HUES48 (cell line): Measurements from ENCODE around the gene LDB2.

ENCODE experiments used
- H3K27ac ChIP-seq: one replicate; pipeline ENCODE4 v1.7.0; 2013; ENCODE audit warnings: low read depth, low read length, inconsistent platforms
- H3K27me3 ChIP-seq: 2 replicates; pipeline ENCODE4 v1.6.1; 2013; ENCODE audit warnings: mild to moderate bottlenecking, low read length; ENCODE audit not compliant: control insufficient read depth, insufficient read depth
- H3K36me3 ChIP-seq: 2 replicates; pipeline ENCODE4 v1.6.1; 2013; ENCODE audit warnings: low read length; ENCODE audit not compliant: control insufficient read depth, insufficient read depth
- H3K4me1 ChIP-seq: 2 replicates; pipeline ENCODE4 v1.6.1; 2013; ENCODE audit warnings: mild to moderate bottlenecking, low read length; ENCODE audit not compliant: control insufficient read depth, insufficient read depth
- H3K4me3 ChIP-seq: 2 replicates; pipeline ENCODE4 v1.5.1; 2013; ENCODE audit warnings: mild to moderate bottlenecking, low read depth, low read length
- H3K9ac ChIP-seq: 2 replicates; pipeline ENCODE4 v1.6.1; 2013; ENCODE audit warnings: mild to moderate bottlenecking, low read depth, low read length, moderate library complexity
- H3K9me3 ChIP-seq: 2 replicates; pipeline ENCODE4 v1.6.1; 2013; ENCODE audit warnings: low read length; ENCODE audit not compliant: control insufficient read depth, insufficient read depth

LDB2 gene

GRCh38 chr4:16912896-16913295 lies 14.5 kb upstream of the LDB2 start:
- no peaks in the 10 kb centered on the region for H3K9me3 ChIP-seq
- H3K4me3 ChIP-seq: no peak overlapping the region
- no peaks in the 10 kb centered on the region for H3K27me3 ChIP-seq
- H3K27ac ChIP-seq: no peak overlapping the region
- no peaks in the 10 kb centered on the region for H3K36me3 ChIP-seq
- H3K4me1 ChIP-seq: peaks cover 31% of the 10 kb centered on the region
- no peak overlapping the region for H3K9ac ChIP-seq

DNA sequence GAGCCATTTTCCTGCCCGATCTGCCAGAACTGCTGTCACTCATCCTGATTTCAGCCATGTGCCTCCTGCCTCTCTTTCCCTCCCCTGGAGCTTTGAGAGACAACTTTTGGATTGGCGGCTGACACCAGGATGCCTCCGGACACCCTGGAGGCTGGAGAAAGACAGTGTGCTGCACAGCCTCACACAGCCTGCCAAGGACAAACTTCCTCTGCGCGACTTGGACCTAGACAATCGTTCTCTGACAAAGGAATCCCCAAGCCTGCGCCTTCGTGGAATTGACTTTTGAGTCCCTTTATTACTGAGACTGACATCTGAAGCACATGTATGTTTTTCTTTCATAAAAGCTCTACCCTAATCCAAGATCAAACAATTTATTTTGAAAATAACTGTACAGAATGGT lies 10.8 kb upstream of the LDB2 start:
- no peaks in the 10 kb centered on the region for H3K36me3 ChIP-seq
- H3K27me3 ChIP-seq: no peaks in the 10 kb centered on the region
- no peak overlapping the region for H3K9ac ChIP-seq
- no peaks in the 10 kb centered on the region for H3K9me3 ChIP-seq
- H3K4me3 ChIP-seq: 0 out of 2 replicates have a peak overlapping the region, but pooled peaks have one; percentile 28
- no peak overlapping the region for H3K27ac ChIP-seq
- peaks cover 21% of the 10 kb centered on the region for H3K4me1 ChIP-seq

DNA sequence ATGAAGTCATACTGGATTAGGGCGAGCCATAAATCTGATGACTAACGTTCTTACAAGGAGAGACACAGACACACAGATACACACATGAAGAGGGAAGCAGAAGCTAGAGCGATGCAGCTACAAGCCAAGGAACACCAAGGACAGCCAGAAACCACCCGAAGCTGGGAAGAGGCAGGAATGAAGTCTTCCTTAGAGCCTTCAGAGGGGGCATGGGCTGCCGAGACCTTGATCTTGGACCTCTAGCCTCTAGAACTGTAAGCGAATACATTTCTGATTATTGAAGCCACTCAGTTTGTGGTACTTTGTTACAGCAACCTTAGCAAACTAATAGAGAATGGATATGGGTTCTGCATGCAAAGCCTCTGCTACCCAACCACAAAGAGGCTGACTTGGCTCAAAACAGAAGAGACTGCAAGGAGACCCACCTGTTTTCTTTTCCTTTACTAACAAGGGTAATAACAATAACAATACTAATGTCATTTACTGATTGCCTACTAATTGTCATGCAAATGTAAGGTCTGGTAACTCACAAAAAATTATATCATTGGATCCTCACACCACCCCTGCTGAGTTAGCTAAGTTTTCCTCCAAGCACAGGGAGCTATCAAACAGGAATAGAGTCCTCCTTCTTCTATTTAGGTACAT lies 10.1 kb upstream of the LDB2 start:
- Histone ChIP-seq H3K4me1 (peaks cover 21% of the 10 kb centered on the region), H3K27me3 (no peaks in the 10 kb centered on the region), H3K9ac (0 out of 2 replicates have a peak overlapping the region, but pooled peaks have one; percentile 15), H3K4me3 (0 out of 2 replicates have a peak overlapping the region, but pooled peaks have one; percentile 28), H3K36me3 (no peaks in the 10 kb centered on the region), H3K9me3 (no peaks in the 10 kb centered on the region), H3K27ac (peak overlapping the region; percentile 89)

- H3K4me1 ChIP-seq: peaks cover 41% of the 10 kb centered on the region
- no peak overlapping the region for H3K4me3 ChIP-seq
- no peaks in the 10 kb centered on the region for H3K36me3 ChIP-seq
- peak overlapping the region; percentile 5 for H3K27ac ChIP-seq
- H3K9ac ChIP-seq: no peak overlapping the region
- no peaks in the 10 kb centered on the region for H3K27me3 ChIP-seq
- H3K9me3 ChIP-seq: no peaks in the 10 kb centered on the region
Measured at GRCh38 chr4:16900325-16900724, 1.9 kb upstream of the LDB2 start.

GRCh38 chr4:16896881-16897750 lies 1.3 kb downstream of the LDB2 start:
- Histone ChIP-seq H3K9ac (peak overlapping the region; percentile 52; the same call in 1 of the 2 replicates), H3K27ac (peak overlapping the region; percentile 82), H3K36me3 (no peaks in the 10 kb centered on the region), H3K4me3 (peak overlapping the region; percentile 89), H3K4me1 (peaks cover 73% of the 10 kb centered on the region), H3K9me3 (no peaks in the 10 kb centered on the region), H3K27me3 (no peaks in the 10 kb centered on the region)

GRCh38 chr4:16894406-16894805 lies 4.0 kb downstream of the LDB2 start:
- Histone ChIP-seq H3K9ac (no peak overlapping the region), H3K4me3 (peak overlapping the region; percentile 89), H3K9me3 (no peaks in the 10 kb centered on the region), H3K4me1 (peaks cover 71% of the 10 kb centered on the region), H3K27ac (peak overlapping the region; percentile 79), H3K36me3 (no peaks in the 10 kb centered on the region), H3K27me3 (no peaks in the 10 kb centered on the region)

DNA sequence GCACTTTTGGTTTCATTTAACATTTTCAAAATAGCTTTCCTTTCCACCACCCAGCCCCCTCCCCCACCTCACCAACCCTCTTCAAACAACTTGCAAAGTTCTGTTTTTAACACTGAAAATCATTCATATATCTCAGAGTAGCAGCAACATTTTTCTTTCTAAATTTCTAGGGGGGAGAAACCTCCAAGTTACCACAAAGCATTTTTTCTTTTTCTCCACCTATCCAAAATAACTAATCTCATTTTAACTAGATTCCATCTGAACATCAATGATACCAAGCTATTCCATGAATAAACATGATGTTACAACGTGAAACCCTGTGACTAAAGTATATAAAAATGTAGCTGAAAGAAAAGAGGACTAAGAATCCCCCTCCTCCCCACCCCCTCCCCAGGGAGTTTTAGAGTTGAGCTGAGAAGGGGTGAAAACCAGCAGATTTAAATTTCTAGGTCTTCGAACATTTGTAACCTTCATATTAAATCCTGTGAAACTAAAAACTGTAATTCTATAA lies 5.2 kb downstream of the LDB2 start:
- H3K9me3 ChIP-seq: no peaks in the 10 kb centered on the region
- H3K36me3 ChIP-seq: peaks cover 3% of the 10 kb centered on the region; the same call in 1 of the 2 replicates
- no peaks in the 10 kb centered on the region for H3K27me3 ChIP-seq
- H3K4me1 ChIP-seq: peaks cover 63% of the 10 kb centered on the region
- H3K27ac ChIP-seq: peak overlapping the region; percentile 79
- H3K9ac ChIP-seq: no peak overlapping the region
- H3K4me3 ChIP-seq: peak overlapping the region; percentile 26; the same call in 1 of the 2 replicates

DNA sequence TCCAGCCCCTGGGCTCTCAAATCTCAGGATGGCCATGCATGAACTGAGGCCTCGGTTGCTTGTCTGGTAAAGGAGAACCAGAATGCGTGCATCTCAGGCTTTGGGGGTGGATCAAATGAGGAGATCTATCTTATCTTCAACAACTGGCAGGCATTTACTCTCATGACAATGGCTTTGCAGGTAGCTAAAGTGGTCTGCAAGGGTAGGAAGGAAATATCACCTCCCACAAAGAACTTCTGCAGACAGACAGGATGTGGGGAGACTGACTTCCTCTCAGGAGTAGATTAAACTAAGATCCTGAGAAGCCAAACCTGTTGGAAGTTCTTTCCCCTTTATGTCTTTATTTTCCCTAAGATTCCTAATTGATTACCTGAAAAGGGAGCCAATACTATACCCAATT lies 7.8 kb downstream of the LDB2 start:
- peaks cover 20% of the 10 kb centered on the region for H3K36me3 ChIP-seq
- H3K27ac ChIP-seq: no peak overlapping the region

GRCh38 chr4:16889945-16890344 lies 8.5 kb downstream of the LDB2 start:
- no peak overlapping the region for H3K9ac ChIP-seq
- H3K4me1 ChIP-seq: peaks cover 49% of the 10 kb centered on the region
- no peak overlapping the region for H3K27ac ChIP-seq
- no peak overlapping the region for H3K4me3 ChIP-seq
- H3K27me3 ChIP-seq: no peaks in the 10 kb centered on the region
- no peaks in the 10 kb centered on the region for H3K9me3 ChIP-seq
- peaks cover 20% of the 10 kb centered on the region for H3K36me3 ChIP-seq

More for the DNA sequence above, 7.8 kb downstream of the LDB2 start:
- Histone ChIP-seq H3K4me3 (no peak overlapping the region), H3K4me1 (peaks cover 56% of the 10 kb centered on the region), H3K27me3 (no peaks in the 10 kb centered on the region), H3K9me3 (no peaks in the 10 kb centered on the region), H3K9ac (no peak overlapping the region)

GRCh38 chr4:16887887-16888286 lies 10.6 kb downstream of the LDB2 start:
- Histone ChIP-seq H3K9ac (no peak overlapping the region), H3K9me3 (no peaks in the 10 kb centered on the region), H3K27ac (no peak overlapping the region), H3K4me3 (no peak overlapping the region), H3K36me3 (peaks cover 20% of the 10 kb centered on the region), H3K27me3 (no peaks in the 10 kb centered on the region), H3K4me1 (peaks cover 29% of the 10 kb centered on the region)
